Stimulated activated CD4-positive, alpha-beta T cell treated with anti-CD3 and anti-CD28 coated beads, Interleukin-12 subunit alpha, Interleukin-12 subunit beta, amount 100 ng/mL, for 24 hours (primary cell): ENCODE measurements around the gene CYB561A3.

Experiments used
- DNase-seq, 2 experiments: peaks; one replicate each; pipeline ENCODE4 v3.0.0-alpha.2; 2020; ENCODE audit warnings: low read depth in 2 of 2

The CYB561A3 gene

DNA sequence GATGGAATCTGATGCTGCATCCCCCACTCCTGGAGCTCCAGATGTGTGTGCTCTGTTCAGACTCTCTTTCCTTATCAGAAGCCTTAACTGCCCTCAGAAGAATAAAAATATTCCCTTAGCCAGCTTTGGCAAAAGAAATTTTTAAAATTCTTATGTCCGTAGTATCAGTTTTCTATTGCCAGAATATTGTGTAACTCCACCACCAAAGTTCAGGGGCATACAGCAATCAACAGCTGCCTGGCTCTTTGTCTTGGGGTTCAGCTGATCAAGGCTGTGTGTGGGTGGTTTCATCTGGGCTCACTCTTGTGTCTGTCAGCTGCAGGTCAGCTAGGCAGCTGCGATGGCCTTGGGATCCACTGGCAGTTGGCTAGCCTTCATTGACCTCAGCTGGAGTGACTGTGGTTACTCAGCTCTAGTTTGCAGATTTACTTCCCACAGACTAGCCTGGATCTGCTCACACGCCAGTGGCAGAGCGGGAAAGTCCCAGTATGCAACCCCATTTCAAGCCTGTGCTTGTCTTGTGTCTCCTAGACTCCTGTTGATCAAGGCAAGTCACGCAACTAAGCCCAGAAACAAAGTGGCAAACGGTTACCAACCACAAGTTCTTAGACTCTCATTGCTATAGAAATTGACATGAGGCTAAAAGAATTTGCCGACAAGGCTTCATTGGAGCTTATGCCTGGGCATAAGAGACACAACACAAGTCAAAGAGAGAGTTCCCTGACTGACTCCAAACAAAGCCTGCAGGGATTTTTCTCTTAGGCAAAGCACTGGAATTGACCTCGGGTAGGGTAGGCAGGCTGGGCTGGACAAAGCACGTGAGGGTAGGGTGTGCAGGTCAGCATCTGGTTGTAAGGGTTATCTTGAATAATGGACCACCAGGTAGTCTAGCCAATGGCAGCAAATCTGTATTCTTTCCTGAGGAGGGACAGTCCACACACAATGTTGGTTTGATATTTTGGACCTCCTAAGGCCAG, 8.0 kb upstream of the CYB561A3 start:
- DNase-seq, result no peak

DNA sequence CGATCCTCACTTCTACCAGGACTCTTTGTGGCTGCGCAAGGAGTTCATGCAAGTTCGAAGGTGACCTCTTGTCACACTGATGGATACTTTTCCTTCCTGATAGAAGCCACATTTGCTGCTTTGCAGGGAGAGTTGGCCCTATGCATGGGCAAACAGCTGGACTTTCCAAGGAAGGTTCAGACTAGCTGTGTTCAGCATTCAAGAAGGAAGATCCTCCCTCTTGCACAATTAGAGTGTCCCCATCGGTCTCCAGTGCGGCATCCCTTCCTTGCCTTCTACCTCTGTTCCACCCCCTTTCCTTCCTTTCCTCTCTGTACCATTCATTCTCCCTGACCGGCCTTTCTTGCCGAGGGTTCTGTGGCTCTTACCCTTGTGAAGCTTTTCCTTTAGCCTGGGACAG, 7.0 kb upstream of the CYB561A3 start:
- DNase-seq, result no peak

DNA sequence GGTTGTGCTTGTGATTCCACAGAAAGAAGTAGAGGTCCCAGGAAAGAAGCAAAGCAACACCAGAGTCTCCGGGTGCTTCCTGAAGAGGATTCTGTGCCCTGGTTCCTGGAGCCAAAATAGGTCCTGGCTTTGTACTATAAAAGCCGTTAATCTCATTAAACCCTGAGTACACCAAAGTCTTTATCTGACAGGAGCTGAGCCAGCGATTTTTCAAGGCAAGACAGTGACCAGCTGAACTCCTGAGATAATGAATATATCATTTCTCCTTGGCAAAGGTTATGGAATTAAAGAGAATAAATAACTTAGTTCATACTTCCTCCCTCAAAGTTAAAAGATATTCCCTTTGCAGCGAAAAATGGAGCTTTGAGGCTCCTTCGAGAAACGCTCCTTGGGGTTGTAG, 5.7 kb upstream of the CYB561A3 start:
- DNase-seq, result no peak

DNA sequence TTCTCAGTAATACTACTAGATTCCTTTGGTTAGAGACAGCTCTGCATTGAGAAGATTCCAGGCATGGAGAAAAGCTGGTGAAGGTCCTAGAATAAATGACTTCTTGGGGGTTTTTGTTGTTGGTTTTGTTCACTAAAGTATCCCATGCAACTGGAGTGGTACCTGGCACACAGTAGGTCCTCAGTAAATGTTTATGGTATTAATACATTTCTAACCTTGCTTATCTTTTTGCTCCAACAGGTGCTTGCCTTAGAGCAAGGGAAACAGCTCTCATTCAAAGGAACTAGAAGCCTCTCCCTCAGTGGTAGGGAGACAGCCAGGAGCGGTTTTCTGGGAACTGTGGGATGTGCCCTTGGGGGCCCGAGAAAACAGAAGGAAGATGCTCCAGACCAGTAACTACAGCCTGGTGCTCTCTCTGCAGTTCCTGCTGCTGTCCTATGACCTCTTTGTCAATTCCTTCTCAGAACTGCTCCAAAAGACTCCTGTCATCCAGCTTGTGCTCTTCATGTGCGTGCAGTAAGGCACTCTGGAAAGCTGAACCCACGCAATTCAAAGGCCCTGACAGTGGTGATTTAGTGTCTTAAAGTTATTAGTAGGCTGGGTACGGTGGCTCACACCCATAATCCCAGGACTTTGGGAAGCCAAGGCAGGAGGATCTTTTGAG, 2.5 kb upstream of the CYB561A3 start:
- no peak for DNase-seq

DNA sequence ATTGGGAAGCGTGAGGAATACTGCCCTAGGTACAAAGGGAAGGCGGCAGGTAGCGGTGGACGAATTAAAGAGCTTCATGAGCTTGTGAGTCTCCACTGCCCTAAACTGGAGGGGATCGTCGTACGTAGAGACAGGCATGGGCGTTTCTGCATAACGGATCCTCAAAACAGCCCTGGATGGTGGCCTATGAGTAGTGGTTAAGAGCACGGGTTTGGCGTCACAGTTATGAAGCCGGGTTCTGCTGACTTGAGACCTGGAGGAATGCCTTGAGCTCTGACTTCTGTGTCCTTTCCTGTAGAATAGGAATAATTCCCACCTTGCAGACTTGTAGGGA, 827 bp upstream of the CYB561A3 start:
- no peak for DNase-seq

DNA sequence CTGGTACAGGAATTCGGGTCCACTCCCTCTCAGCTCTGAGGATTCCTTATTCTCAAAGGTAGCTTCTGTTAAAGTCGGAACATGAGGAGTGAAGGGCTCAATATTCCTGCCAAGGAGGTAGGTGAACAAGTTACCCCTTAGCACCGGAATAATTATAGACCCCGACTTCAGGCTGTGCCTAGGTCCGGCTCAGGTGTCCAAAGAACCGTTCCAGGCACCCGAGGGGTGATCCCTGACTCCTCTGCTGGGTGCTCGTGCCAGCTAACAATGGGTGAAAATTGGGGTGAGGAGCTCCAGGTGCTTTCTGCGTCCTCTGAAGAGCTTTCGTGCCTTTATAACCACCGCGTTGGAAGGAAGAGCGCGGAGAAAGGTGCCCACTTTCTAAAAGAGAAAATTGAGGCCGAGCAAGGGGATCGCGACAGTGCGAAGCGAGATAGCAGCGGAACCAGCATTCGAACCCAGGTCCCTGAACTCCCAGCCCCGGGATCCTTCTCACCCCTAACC, 393 bp downstream of the CYB561A3 start:
- DNase-seq, result no peak

DNA sequence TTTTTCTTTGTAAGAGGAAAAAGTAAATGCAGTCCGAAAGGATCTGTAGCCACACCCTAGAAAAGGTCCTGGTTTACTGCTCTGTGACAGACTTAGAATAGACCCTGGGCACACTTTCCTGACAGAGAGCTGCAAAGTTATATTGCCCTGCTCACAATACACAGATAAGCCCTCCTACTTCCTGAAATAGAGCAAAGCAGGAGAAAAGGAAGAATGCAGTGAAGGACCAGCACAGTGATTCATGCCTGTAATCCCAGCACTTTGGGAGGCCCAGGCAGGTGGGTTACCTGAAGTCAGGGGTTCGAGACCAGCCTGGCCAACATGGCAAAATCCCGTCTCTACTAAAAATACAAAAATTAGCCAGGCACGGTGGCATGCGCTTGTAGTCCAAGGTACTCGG, 2.2 kb downstream of the CYB561A3 start:
- DNase-seq, result no peak

DNA sequence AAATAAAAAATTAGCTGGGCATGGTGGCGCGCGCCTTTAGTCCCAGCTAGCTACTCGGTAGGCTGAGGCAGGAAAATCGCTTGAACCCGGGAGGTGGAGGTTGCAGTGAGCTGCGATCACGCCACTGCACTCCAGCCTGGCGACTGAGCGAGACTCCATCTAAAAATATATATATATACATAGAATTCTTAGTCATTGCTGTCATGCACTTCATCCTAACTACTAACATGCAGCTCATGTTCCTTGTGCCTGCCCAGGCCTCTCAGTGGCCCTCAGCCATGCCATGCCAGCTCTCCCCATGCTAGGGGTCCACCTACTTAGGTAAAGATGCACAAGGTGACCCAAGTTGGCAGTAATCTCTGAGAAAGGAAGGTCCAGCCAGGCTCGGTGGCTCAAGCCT, 3.1 kb downstream of the CYB561A3 start:
- DNase-seq, result no peak

DNA sequence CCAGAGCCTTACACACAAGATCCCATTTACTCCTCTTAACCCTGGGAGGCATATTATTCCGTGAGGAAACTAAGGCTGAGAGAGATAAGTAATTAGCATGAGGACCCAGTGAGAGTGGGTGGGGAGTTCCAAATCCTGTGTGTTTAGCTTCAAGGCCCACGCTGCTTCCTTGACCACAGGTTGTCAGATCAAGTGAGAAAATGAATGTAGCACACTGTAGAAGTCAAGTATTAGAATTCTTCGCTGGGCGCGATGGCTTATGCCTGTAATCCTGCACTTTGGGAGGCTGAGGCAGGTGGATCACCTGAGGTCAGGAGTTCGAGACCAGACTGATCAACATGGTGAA, 3.8 kb downstream of the CYB561A3 start:
- no peak for DNase-seq

DNA sequence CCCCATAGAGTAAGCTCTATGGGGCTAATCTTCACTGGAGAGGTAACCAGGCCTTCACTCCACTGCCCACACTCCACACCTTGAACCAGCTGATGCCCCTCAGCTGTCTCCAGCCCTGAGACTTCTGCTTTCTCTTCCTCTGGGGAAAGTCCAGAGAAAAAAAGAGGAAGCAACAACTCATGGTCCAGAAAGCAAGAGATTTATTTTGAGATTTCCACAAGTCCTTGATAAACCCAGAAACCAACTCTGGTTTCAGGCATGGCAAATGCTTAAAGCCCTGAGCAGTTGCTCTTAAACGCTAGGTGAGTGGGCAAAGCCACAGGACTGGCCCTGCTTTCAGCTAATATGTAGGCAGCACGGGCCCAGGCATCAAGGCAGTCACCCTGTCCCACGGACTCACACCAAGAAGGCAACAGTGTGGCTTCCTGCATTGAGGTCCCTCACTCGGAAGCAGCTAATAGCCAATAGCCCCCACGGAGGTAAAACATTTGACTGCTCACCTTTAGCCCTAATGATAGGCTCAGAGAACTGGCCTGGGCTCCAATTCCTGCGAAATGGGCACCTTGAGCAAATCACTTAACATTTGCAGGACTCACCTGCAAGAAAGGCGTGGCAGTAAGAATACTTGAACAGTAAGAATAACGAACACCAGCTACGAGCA, 4.3 kb downstream of the CYB561A3 start:
- DNase-seq, result no peak

DNA sequence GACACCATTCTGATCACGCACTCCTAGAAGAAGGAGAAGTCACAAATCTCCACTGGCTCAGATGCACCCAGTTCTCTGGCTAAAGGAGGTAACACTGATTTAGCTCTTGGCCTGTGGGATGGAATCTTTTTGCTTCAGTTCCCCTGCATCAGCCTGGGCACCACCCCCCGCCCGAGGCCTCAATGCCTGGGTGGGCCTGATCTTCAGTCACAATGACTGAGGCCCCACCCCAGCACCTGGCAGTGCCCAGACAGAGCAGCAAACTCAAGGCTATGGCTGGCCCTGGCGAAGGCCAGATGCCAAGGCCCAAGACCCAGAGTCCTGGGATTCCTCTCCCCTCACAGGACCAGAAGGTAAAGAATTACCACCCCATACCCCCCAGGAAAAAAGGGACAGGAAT, 5.0 kb downstream of the CYB561A3 start:
- no peak for DNase-seq

DNA sequence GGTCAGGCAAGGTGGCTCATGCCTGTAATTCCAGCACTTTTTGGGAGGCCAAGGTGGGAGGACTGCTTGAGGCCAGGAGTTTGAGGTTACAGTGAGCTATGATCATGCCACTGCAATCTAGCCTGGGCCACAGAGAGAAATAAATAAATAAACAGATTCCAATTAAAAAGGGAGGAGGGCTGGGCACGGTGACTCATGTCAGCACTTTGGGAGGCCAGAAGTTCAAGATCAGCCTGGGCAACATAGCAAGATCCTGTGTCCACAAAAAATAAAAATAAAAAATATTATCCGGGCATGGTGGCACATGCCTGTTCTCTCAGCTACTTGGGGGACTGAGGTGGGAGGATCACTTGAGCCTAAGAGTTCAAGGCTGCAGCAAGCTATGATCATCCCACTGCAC, 7.5 kb downstream of the CYB561A3 start:
- DNase-seq, result no peak

DNA sequence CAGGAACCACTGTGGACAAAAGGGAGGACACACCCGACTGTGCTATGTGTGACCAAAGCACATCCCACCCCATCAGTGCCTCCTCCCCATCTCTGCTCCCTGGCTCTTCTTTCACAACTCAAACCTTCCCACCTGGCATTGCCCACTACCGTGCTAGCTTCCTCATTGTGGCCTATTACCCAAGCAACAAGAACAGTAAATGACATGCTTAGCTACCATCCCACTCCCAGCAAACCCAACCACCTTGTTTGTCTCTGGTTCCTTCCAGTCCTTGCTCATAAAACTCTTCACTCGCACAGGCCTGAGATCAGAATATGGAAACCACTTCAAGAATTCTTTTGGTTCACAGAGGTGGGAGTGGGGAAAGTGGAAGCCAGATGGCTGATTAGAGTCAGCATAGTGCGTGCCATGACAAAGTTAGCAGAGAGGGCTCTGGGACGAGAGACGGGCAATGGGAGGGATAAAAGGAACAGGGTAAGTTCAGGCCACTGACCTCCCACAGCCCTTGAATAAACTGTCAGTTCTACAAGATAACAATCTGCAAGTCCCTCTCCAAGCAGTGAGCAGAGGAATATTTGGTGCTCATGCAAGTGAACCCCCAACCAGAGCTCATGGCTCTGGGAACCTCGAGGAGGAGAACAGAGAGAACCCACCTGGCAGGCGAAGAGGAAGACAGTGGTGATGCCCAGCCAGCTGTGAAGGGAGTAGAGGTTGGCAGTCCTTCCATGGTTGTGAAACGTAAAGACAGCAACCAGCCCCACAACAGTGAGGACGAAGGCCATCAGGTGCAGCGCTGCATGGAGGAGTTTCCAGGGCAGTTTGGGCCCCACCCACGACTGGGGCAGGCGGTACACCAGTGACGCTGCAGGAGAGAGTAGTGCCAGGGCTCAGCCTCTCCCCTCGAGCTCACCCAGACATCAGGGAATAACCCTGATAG, 8.3 kb downstream of the CYB561A3 start:
- no peak for DNase-seq

DNA sequence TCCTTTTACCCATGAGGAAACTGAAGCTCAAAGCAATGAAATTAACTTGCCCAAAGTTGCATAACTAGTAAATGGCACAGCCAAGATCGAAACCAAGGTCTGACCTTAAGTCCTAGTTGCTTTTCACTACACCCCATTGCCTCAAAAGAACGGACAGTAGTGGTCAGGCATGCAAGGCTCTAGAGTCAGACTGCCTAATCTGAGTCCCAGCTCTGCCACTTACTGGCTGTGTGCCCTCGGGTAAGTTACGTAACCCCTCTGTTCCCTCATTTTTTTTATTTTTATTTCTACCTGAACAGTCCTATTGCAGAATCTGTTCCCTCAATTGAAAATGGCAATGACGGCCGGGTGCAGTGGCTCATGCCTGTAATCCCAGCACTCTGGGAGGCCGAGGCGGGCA, 9.6 kb downstream of the CYB561A3 start:
- DNase-seq, result no peak

DNA sequence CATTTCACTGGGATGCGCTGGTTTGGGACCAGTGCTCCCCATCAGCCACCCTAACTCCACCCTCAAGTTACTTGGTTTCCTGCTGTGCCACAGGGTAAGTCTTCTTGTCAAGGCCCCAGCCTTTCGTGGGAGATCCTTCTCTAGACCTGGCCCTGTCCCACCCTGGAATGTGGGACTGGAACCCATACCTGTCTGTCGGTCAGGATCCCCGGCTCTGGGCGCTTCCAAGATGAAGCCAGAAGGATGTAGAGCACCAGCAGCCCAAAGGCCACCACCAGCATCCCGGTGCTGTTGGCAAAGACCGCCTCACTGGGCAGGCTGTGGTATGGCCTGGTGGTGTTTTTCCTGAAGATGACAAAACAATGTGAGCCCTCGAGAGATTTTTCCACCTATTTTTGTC, 10.9 kb downstream of the CYB561A3 start:
- DNase-seq, result no peak

DNA sequence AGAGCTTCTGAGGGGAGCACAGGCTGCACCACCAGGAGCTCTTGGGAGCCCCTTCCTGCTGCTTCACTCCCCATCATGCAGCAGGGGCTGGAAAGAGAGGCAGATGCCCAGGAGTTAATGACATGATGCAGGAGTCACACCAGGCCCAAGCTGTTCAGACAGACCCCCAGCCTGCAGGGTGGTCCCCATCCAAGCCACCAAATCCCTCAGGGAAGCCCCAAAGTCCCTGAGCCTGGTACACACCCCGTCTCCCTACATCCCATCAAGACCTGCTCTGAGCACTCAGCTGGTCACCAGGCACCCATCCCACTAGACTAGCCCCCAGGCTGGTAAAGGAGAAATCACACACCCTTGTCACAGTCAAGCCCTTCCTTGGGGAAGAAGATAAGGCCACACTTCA, 11.3 kb downstream of the CYB561A3 start:
- DNase-seq, result no peak

DNA sequence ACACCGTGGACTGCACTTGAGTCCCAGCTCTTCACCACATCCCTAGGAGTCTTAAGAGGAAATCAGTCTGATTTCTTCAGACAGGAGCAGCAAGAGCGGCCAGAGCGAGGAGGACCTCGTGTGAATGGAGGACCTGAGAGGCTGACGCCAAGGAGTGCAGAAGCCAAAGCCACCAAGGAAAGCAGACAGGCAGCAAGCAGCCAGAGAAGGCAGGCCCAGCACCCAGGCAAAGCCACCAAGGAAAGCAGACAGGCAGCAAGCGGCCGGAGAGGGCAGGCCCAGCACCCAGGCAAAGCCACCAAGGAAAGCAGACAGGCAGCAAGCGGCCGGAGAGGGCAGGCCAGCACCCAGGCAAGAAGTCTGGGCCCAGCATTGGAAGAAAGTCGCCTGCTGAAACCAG, 11.8 kb downstream of the CYB561A3 start:
- DNase-seq, result no peak

DNA sequence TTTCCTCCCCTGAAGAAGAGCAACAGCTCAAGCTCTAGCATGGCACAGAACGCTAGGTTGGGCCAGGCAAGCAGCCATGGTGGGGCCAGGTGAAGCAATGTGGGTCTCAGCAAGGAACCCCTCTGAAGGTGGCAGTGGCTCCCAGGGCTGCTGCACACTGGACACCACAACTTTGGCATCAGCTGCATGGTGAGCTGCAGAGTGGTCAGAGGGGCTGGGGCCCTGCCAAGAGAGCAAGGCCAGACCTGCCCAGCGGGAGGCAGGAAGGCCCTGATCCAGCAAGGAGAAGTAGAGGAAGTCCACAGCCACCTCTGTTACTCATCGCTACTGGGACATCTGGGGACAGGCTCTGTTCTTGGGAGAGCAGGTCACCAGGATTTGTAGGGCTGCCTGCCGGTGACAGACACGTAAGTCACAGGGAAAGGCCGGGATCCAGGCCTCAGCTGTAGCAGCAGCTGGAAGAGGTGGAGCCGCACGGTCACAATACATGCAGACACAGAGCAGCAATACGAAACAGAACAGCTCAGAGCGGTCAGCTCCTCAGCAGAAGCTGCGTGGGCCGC, 12.4 kb downstream of the CYB561A3 start:
- DNase-seq, result no peak

DNA sequence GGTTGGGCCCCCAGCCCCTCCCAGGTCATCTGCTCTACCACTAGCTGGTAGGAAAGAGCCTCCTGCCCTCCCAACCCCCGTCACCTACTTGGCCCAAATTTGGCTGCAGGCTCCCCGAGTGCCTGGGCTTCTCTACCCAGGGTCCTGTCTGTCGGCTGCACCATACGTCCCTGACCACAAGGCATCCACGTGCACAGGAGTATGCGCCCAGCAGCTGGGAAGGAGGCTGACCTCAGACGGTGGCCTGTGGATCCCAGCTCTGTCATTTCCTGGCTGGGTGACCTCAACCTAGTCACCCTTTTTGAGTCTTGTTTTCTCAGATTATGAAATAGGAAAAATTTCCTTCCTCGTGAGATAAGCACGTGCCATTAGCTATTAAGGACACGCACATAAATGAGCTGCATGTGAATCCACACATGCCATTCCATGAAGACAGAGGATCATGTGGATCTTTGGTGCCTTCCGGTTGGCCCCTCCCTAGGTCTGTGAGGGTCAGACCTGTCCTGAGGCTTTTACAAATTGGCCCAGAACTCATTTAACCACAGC, 13.7 kb downstream of the CYB561A3 start:
- DNase-seq, result no peak

DNA sequence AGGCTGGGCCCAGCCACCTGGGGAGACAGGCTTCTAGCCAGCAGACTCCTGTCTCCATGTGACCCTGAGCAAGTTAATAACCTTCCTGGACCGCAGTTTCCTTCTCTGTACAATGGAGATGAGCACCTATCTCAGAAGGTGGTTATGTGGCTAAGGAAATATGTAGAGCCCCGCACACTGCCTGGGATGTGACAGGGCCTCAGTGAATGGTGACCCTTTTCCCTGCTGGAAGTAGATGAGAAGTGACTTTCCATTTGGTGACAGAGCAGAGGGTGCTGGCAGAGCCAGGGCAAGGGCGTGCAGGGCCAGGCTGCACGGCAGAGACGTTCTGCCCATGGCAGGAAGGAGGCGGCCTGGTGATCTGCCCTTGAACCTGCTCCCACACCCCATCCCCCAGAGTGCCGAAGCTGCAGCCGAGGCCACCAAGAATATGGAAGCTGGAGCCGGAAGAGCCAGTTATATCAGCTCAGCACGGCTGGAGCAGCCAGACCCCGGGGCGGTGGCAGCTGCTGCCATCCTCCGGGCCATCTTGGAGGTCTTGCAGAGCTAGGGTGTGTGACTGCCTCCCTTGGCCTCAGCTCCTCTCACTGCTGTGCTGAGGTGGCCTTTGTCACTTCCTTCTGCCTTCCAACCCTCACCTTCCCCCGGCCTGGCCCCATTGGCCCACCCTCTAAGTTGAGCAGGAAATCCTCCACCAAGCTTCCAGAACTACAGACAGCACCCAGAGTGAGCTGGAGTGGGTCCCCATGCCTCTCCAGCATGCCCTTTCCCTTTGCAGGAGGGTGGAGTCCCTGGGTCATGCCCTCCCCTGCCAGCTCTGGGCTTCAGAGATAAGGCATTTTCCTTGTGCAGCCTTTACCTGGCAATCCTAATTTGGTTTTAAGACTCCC, 15.5 kb downstream of the CYB561A3 start:
- no peak for DNase-seq
